Measurements from ENCODE around the gene IFITM1. TPM values are rescaled to one million over a fixed set of nuclear protein-coding genes. Genes with fewer than 3 reads are reported as not detected.

The IFITM1 gene
- total and polyA plus RNA-seq, 9 of the 15 experiments (the other 6 are each of a cell fraction or from before 2014, with no cell fraction given) = 691 to 5,579 (median 974) TPM

DNA sequence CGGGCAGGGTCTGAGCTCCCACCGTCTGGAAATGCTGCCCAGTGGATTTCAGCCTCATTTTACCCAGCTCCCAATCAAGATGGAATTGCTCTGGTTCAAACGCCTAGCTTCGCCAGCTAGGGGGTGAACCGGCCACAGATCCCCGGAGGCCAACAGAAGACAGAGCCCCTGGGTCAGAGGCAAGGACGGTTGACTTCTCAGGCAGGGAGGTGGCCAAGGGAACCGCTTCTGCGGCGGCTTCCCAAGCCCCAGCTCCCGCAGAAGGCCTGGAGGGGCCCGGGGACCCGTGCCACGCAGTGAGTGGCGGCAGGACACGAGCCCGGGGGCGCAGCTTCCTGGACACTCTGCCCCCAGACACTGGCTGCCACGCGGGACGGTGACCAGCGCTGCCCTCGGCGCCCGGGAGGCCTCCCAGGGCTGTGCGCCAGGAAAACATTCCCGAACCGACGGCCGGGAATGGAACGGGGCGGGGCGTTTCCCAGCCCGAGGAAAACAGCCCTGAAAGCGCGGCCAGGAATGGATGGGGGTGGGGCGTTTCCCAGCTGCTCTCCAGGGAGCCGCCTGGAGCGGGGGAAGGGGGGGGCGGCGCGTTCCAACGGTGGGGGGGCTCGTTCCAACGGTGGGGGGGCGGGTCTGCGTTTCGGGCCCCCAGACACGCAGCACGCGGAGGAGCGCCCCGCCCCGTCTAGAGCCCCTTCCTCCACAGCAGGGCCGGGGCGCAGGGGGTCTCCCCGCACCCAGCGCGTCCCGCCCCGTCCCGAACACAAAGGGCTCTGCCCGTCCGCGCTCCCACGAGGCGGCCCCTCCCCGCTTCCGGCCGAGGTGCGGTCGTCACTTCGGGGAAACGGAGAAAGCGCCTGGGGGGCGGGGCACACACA lies 42.0 kb downstream of the IFITM1 start (continued):
- no peak for TF ChIP-seq NFE2 (IDR thresholded peaks at IDR 0.05; ENCODE audit: low read depth)
- TF ChIP-seq GATAD2B (IDR thresholded peaks at IDR 0.05; ENCODE audit: borderline replicate concordance) = peak; percentile 67; the same call in 1 of the 2 replicates
- no peak for TF ChIP-seq POLR2AphosphoS2 (IDR thresholded peaks at IDR 0.05; ENCODE audit: low read length)
- TF ChIP-seq ILF3 (IDR thresholded peaks at IDR 0.05; ENCODE audit: borderline replicate concordance) = no peak
- TF ChIP-seq EWSR1 (IDR thresholded peaks at IDR 0.05; ENCODE audit: borderline replicate concordance, low read depth, partially characterized antibody) = no peak
- TF ChIP-seq ZNF224 (CRISPR knock-in tag; IDR thresholded peaks at IDR 0.05) = no peak
- TF ChIP-seq SNRNP70 (optimal IDR thresholded peaks at IDR 0.05; ENCODE audit: low read depth, low read length) = no peak
- peak; percentile 90 for TF ChIP-seq ZNF175 (CRISPR knock-in tag; IDR thresholded peaks at IDR 0.05; ENCODE audit: low read depth)
- TF ChIP-seq SREBF1 (IDR thresholded peaks at IDR 0.05; ENCODE audit: borderline replicate concordance, low read depth, low read length) = no peak
- TF ChIP-seq, protein P1, sequence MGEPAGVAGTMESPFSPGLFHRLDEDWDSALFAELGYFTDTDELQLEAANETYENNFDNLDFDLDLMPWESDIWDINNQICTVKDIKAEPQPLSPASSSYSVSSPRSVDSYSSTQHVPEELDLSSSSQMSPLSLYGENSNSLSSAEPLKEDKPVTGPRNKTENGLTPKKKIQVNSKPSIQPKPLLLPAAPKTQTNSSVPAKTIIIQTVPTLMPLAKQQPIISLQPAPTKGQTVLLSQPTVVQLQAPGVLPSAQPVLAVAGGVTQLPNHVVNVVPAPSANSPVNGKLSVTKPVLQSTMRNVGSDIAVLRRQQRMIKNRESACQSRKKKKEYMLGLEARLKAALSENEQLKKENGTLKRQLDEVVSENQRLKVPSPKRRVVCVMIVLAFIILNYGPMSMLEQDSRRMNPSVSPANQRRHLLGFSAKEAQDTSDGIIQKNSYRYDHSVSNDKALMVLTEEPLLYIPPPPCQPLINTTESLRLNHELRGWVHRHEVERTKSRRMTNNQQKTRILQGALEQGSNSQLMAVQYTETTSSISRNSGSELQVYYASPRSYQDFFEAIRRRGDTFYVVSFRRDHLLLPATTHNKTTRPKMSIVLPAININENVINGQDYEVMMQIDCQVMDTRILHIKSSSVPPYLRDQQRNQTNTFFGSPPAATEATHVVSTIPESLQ (CRISPR knock-in tag; IDR thresholded peaks at IDR 0.05) = no peak
- TF ChIP-seq, protein P2, sequence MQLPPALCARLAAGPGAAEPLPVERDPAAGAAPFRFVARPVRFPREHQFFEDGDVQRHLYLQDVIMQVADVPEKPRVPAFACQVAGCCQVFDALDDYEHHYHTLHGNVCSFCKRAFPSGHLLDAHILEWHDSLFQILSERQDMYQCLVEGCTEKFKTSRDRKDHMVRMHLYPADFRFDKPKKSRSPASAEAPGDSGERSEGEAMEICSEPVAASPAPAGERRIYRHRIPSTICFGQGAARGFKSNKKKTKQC (CRISPR knock-in tag; IDR thresholded peaks at IDR 0.05) = peak; percentile 35; the same call in 1 of the 2 replicates
- 0 out of 2 replicates have a peak, but pooled peaks have one; percentile 39 for TF ChIP-seq CAMTA2 (CRISPR knock-in tag; conservative IDR thresholded peaks at IDR 0.05)
- TF ChIP-seq, protein P3, sequence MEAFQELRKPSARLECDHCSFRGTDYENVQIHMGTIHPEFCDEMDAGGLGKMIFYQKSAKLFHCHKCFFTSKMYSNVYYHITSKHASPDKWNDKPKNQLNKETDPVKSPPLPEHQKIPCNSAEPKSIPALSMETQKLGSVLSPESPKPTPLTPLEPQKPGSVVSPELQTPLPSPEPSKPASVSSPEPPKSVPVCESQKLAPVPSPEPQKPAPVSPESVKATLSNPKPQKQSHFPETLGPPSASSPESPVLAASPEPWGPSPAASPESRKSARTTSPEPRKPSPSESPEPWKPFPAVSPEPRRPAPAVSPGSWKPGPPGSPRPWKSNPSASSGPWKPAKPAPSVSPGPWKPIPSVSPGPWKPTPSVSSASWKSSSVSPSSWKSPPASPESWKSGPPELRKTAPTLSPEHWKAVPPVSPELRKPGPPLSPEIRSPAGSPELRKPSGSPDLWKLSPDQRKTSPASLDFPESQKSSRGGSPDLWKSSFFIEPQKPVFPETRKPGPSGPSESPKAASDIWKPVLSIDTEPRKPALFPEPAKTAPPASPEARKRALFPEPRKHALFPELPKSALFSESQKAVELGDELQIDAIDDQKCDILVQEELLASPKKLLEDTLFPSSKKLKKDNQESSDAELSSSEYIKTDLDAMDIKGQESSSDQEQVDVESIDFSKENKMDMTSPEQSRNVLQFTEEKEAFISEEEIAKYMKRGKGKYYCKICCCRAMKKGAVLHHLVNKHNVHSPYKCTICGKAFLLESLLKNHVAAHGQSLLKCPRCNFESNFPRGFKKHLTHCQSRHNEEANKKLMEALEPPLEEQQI (IDR thresholded peaks at IDR 0.05) = no peak
- no peak for TF ChIP-seq RBM15 (IDR thresholded peaks at IDR 0.05; ENCODE audit: insufficient read depth, low read length)
- TF ChIP-seq POLR3A (IDR thresholded peaks at IDR 0.05; ENCODE audit: borderline replicate concordance, extremely low read depth, insufficient read depth, insufficient read length) = no peak
- peak in 1 of 2 experiments; percentile 76; a peak in 1 of 4 replicates for TF ChIP-seq KDM4B (IDR thresholded peaks at IDR 0.05; ENCODE audit: borderline replicate concordance in 2 of 2, low read depth in 1 of 2)
- 0 out of 2 replicates have a peak, but pooled peaks have one; percentile 80 for TF ChIP-seq SRSF3 (IDR thresholded peaks at IDR 0.05; ENCODE audit: insufficient read depth, low read length)
- no peak for TF ChIP-seq SRSF9 (IDR thresholded peaks at IDR 0.05; ENCODE audit: borderline replicate concordance, low read depth, low read length)

All from K562 (cell line).